NCI-H2227 (cell line): ENCODE data around the gene RASSF3.
A peak's percentile ranks its signal among the peaks of the same experiment; 100 is the strongest.
"Not testable (repeated sequence)": the region's sequence is repeated elsewhere in the genome, so short reads cannot be mapped to it uniquely, and the experiment has no call there.

ENCODE experiments used
- DNase-seq: peaks from one replicate; lab custom pipeline; 2025; ENCODE audit not compliant: unreplicated experiment; lab: John Stamatoyannopoulos, UW

Gene RASSF3

DNA sequence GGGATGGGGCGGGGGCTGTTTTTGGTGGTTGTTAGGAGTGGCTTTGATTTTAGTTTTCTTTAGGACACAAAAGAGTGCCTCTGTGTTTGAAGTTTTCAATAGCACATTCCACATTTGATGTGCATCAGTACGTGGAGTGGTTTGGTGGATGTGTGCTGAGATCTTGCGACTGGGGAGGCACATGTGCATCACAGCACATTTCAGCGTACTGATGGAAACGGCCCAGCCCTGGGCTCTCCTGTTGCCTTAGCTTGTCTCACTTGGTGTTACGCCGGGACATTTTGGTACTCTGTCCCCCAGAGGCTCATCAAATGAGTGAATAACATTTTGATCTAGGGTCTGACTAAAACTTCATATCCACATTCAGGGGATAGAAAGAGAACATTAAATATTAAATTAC is 78.4 kb downstream of the RASSF3 start:
- DNase-seq, result no peak

GRCh38 chr12:64690236-64690635 is 79.9 kb downstream of the RASSF3 start:
- DNase-seq, result not testable (repeated sequence)

- no peak for DNase-seq
These were observed 81.0 kb downstream of the RASSF3 start for GRCh38 chr12:64691227-64691794.

- DNase-seq, result peak; percentile 63
These were observed 81.7 kb downstream of the RASSF3 start for GRCh38 chr12:64691795-64692583.

DNA sequence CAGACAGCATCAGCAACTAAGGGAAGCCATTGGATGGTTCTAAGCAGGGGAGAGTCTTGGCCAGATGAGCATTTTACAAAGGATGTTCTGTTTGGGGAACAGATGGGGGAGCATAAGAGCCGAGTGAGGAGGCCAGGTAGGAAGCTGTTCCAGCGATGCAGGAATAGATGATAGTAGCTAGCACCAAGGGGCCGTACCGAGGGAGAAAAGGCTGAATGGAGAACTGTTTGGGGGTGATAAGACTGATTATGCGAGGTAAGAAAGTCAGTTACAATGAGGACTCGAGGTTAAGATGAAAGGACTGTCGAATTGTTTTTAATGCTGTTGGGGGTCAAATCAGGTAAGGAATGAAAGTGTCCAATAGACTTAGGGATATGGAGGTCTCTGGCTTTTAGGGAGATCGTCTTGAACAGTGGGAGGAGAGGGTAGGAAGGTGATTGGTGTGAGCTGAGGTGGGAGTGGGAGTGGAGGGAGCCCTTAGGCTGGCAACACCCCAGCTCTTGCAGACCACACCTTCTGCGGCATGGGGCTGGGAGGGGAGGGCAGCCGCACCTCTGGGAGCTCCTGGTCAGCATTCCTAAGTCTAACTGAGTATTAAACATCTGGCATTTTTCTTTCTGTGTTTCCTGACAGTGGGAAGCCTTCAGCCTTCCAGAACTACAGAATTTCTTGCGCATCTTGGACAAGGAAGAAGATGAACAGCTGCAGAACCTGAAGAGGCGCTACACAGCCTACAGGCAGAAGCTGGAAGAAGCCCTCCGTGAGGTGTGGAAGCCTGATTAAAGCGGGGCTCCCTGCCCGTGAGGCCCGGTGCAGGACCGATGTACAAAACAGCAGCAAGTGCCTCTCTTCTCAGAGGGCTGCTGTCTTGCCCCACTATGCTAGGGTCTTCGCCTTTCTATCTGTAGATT is 84.1 kb downstream of the RASSF3 start:
- no peak for DNase-seq

GRCh38 chr12:64695550-64695949 is 85.3 kb downstream of the RASSF3 start:
- DNase-seq, result no peak

DNA sequence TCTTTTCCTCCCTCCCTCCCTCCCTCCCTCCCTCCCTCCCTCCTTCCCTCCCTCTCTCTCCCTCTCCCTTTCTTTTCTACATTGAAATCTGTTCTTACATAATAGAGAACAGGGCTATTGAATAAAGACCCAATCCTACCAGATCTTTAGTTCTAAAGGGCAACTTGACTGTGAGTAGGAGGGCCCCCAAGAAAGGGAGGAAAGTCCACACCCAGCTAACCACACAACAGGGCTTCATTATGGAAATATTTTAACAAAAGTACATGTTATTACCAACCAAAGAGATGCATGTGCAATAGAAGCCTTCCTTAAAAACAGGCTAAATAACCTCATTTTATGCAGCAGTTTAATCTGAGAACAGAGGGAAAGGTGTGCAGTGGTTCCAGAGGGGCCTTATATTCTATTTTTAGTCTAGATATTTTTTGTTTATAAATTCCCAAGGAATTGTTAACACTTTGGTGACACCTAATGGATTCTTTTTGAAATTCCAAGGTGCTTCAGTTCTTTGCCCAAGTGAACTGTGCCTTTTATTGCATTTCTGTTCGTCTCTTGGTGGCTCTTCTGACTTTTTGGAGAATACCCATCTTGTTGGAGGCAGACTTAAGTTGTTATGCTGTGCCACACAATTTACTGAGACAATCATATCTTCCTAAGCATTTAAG is 85.9 kb downstream of the RASSF3 start:
- DNase-seq, result peak; percentile 29

- no peak for DNase-seq
These were observed 89.3 kb downstream of the RASSF3 start for GRCh38 chr12:64699504-64700115.

GRCh38 chr12:64700532-64700931 is 90.2 kb downstream of the RASSF3 start:
- DNase-seq, result no peak

GRCh38 chr12:64701283-64701682 is 91.0 kb downstream of the RASSF3 start:
- no peak for DNase-seq

- no peak for DNase-seq
These were observed 96.0 kb downstream of the RASSF3 start for GRCh38 chr12:64706306-64706705.

DNA sequence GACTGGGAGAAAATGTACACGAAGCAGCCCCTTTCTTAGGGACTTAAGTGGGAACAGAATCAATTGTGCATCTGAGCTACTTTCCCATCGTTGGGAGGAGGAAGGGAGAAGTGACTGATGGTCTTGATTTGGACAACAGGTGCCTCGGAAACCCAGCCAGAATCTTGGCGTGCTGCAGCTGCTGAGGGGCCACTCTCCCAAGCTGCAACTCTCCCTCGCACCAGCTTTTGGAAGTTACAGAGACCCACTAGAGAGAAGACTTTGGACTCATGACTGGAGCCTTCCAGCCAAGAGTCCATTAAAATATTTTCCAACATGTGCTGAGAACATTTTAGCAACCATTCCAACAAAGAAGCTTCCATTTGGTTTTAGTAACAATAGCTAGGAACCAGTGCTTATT is 96.6 kb downstream of the RASSF3 start:
- DNase-seq, result no peak

DNA sequence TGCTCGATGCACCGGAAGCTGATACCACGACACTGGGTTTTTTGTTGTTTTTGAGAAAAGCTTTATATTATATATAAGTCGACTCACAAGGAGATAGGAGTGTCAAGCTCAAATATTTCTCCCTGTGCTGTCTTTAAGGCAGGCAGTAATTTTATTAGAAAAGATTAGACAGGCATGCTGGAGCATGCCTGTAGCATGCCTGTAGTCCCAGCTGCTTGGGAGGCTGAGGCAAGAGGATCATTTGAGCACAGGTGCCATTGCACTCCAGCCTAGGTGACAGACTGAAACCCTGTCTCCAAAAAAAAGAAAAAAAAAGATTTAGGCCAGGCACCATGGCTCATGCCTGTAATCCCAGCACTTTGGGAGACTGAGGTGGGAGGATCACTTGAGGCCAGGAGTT is 97.1 kb downstream of the RASSF3 start:
- DNase-seq, result no peak

- DNase-seq, result no peak
These were observed 97.6 kb downstream of the RASSF3 start for GRCh38 chr12:64707926-64708325.

- DNase-seq, result no peak
These were observed 99.1 kb downstream of the RASSF3 start for GRCh38 chr12:64709429-64709828.

DNA sequence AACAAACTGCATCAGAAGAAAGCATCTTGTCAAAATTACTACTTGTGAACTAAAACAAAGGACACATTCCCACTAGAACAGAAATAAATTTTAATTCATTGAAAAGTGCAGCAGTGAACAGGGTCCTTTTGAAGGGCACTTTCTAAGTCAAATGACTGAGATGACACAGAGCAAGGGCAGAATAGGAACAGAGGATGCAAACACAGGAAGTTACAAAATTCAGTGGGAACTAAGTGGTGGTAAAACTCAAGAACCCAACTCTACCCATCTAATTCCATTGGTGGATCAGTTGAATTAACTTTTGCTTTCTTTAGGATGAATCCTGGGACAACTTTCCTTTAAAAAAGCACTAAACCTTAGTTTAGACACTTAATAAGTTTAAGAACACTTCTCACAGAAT is 103.1 kb downstream of the RASSF3 start:
- no peak for DNase-seq

- DNase-seq, result no peak
These were observed 104.3 kb downstream of the RASSF3 start for GRCh38 chr12:64714551-64714968.

DNA sequence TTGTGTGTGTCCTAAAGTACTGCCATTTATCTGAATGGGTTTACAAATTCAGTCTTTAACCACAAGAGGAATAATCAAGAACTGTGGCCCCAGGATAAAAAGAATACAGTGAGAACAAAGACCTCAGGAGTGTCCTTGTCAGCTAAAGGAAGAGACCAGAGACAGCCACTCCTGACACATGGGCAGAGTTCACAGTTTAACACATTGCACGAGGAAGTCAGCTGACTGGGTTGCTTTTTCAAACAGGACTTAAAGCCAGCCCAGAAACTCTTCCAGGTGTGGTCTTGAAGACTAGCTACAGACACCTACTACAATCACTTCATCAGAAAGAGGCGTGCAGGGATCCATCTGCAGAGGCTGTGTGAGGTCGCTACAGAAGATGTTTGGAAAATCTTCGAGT is 106.1 kb downstream of the RASSF3 start:
- DNase-seq, result no peak

- DNase-seq, result no peak
These were observed 106.7 kb downstream of the RASSF3 start for GRCh38 chr12:64716839-64717455.

DNA sequence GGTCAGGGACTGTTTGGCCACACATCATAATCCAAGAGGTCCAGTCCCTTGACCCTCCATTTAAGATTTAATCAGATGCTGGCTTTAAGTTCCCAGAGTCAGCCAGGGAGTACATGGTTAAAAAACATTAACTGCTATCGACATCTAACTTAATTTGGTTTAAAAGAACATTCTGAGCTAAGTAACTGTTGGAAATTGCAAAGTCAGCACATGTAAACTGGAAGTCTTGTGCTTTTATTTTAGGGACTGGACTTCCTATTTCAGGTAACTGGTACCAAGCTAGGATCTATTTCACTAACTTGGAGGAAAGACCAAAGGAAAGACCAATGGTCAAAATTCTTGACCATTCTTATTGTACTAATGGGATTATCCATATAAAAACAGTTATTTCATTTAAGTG is 108.4 kb downstream of the RASSF3 start:
- DNase-seq, result no peak
